Parathyroid adenoma (tissue), 2 donors: ENCODE data around the gene ZDHHC14.

ENCODE experiments used
- H2AFZ ChIP-seq: fragments of 300-600 bp; sonication (generic); one replicate; pipeline ENCODE4 v1.7.0; 2017; ENCODE audit warnings: antibody characterized with exemption, mild to moderate bottlenecking
- H3K27ac ChIP-seq: fragments of 300-600 bp; sonication (generic); one replicate; pipeline ENCODE4 v1.7.0; 2017
- H3K27me3 ChIP-seq: fragments of 300-600 bp; sonication (generic); one replicate; pipeline ENCODE4 v1.7.0; 2017; ENCODE audit warnings: low read length; ENCODE audit not compliant: control insufficient read depth, insufficient read depth
- H3K36me3 ChIP-seq: fragments of 300-600 bp; sonication (generic); one replicate; pipeline ENCODE4 v1.7.0; 2017; ENCODE audit warnings: low read length; ENCODE audit not compliant: control insufficient read depth, insufficient read depth
- H3K4me1 ChIP-seq: fragments of 300-600 bp; sonication (generic); one replicate; pipeline ENCODE4 v1.7.0; 2017; ENCODE audit warnings: control low read depth
- H3K4me2 ChIP-seq: fragments of 300-600 bp; sonication (generic); one replicate; pipeline ENCODE4 v1.7.0; 2017; ENCODE audit warnings: low read length
- H3K4me3 ChIP-seq: fragments of 300-600 bp; sonication (generic); one replicate; pipeline ENCODE4 v1.7.0; 2017; ENCODE audit warnings: low read depth, low read length
- H3K79me2 ChIP-seq: fragments of 300-600 bp; sonication (generic); one replicate; pipeline ENCODE4 v1.7.0; 2017; ENCODE audit warnings: control low read depth
- H3K9ac ChIP-seq: fragments of 300-600 bp; sonication (generic); one replicate; pipeline ENCODE4 v1.7.0; 2017; ENCODE audit warnings: mild to moderate bottlenecking
- H3K9me3 ChIP-seq: fragments of 300-600 bp; sonication (generic); one replicate; pipeline ENCODE4 v1.7.0; 2017; ENCODE audit warnings: low read length; ENCODE audit not compliant: control insufficient read depth
- TF ChIP-seq, protein P1 (sequence below): fragments of 300-600 bp; sonication (generic); IDR thresholded peaks from one replicate; pipeline ENCODE4 v1.7.0; 2017; ENCODE audit warnings: antibody characterized with exemption, mild to moderate bottlenecking
- donor health status: primary hyperparathyroidism.

Gene ZDHHC14

DNA sequence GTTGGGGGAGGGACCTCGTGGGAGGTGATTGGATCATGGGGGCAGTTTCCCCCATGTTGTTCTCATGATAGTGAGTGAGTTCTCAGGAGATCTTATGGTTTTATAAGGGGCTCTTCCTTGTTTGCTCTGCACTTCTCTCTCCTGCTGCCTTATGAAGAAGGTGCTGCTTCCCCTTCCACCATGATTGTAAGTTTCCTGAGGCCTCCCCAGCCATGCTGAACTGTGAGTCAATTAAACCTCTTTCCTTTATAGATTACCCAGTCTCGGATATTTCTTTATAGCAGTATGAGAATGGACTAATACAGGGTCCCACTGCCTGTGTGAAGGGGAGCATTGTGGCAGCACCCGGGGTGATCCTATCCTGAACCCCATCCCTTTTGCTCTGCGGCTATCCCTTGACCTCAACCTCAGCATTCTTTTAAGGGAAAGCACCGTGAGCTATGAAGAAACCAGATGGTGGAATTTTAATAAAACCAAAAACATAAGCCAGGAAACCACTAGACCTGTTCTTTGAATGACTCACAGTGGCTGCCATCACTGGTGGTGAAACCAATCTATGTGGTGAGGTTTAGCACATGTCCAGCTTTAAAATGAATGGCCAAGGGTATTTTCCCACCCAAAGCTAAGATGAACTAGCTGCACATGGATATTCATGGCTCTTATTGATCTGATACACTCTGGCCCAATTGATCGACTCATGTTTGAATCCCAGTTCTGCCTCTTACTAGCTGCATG, 62.2 kb downstream of the ZDHHC14 start:
- H3K79me2 ChIP-seq = peaks cover 32% of the 10 kb centered on the region
- H3K4me3 ChIP-seq = no peak overlapping the region
- H3K27me3 ChIP-seq = no peaks in the 10 kb centered on the region
- H3K9ac ChIP-seq = no peak overlapping the region
- H2AFZ ChIP-seq = no peak overlapping the region
- TF ChIP-seq, protein P1, sequence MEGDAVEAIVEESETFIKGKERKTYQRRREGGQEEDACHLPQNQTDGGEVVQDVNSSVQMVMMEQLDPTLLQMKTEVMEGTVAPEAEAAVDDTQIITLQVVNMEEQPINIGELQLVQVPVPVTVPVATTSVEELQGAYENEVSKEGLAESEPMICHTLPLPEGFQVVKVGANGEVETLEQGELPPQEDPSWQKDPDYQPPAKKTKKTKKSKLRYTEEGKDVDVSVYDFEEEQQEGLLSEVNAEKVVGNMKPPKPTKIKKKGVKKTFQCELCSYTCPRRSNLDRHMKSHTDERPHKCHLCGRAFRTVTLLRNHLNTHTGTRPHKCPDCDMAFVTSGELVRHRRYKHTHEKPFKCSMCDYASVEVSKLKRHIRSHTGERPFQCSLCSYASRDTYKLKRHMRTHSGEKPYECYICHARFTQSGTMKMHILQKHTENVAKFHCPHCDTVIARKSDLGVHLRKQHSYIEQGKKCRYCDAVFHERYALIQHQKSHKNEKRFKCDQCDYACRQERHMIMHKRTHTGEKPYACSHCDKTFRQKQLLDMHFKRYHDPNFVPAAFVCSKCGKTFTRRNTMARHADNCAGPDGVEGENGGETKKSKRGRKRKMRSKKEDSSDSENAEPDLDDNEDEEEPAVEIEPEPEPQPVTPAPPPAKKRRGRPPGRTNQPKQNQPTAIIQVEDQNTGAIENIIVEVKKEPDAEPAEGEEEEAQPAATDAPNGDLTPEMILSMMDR = no peak
- no peak overlapping the region for H3K4me2 ChIP-seq
- no peak overlapping the region for H3K27ac ChIP-seq
- peaks cover 13% of the 10 kb centered on the region for H3K4me1 ChIP-seq
- H3K36me3 ChIP-seq = no peaks in the 10 kb centered on the region
- H3K9me3 ChIP-seq = no peaks in the 10 kb centered on the region

DNA sequence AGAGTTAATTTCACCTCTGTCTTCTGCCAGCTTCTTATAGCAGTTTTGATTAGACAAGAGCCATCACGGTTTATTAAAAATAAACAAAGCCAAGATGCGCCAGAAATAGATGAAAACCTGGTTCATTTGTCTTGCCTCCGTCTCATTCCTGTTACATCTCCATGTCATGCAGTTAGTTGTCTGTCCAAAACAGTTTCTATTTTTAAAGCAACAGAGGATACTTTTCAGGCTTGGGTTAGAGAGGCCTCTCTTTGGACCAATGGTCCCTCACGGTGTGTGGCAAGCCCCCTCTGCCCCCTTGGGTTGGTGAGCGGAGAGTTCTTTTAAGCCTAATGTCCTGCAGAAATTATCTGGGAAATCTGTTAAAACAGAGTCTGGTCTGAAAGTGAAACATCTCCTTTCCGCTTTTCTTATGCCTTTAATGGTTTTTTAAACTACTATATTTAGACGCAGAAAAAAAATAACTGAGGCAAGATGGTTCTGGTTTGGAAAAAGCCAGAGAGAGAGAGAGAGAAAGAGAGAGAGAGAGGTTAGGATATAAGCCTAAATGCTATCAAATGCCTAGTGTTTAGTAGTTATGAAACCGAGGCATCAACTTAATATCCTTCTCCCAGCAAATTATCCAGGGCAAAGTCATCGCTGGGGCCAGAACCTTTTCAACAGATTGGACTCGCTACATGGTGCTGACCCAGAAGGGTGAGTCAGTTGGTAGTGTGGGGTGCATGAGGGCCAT, 64.5 kb downstream of the ZDHHC14 start:
- Histone ChIP-seq H3K9me3 (no peaks in the 10 kb centered on the region), H3K9ac (no peak overlapping the region), H3K4me1 (peaks cover 3% of the 10 kb centered on the region), H3K79me2 (peaks cover 32% of the 10 kb centered on the region), H3K4me3 (no peak overlapping the region), H3K36me3 (no peaks in the 10 kb centered on the region), H3K27me3 (no peaks in the 10 kb centered on the region), H2AFZ (peak overlapping the region; percentile 63), H3K4me2 (peak overlapping the region; percentile 53), H3K27ac (peak overlapping the region; percentile 42)
- TF ChIP-seq, protein P1 = no peak

DNA sequence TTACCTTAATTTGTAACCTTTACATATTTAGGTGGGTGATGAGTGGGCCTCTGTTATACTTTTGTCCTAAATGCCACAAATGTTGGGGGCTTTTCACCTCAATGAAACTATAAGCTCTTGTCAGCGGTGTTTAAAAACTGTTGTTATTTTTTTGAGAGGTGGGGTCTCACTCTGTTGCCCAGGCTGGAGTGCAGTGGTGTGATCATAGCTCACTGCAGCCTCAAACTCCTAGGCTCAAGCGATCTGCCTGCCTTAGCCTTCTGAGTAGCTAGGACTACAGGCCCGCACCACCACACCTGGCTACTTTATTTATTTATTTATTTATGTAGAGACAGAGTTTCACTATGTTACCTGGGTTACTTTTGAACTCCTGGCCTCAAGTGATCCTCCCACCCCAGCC, 66.7 kb downstream of the ZDHHC14 start:
- TF ChIP-seq, protein P1 = no peak
- Histone ChIP-seq H3K9me3 (no peaks in the 10 kb centered on the region), H3K27me3 (no peaks in the 10 kb centered on the region), H3K4me3 (no peak overlapping the region), H3K79me2 (peaks cover 33% of the 10 kb centered on the region), H3K27ac (no peak overlapping the region), H3K36me3 (no peaks in the 10 kb centered on the region), H2AFZ (no peak overlapping the region), H3K4me2 (no peak overlapping the region), H3K9ac (no peak overlapping the region), H3K4me1 (peaks cover 3% of the 10 kb centered on the region)

DNA sequence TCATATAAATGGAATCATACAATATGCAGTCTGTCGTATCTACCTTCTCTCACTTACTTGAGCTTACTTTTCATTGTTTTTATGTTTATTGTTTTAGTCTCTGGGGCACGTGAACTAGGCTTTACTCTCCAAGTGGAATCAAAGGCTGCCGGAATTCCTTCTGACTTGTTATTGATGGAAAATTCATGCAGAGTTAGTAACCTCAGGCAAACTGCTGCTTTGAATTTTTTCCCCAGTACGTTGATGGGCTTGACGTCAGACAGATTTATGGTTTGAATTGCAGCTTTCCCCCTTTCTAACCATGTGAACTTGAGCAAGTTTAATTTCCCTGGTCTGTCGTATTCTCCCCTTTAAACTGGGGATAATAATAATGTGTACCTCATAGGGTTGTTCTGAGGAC, 68.6 kb downstream of the ZDHHC14 start:
- Histone ChIP-seq H3K79me2 (peaks cover 17% of the 10 kb centered on the region), H2AFZ (no peak overlapping the region), H3K4me1 (peaks cover 3% of the 10 kb centered on the region), H3K27ac (no peak overlapping the region), H3K9ac (no peak overlapping the region), H3K4me3 (no peak overlapping the region), H3K9me3 (no peaks in the 10 kb centered on the region), H3K4me2 (no peak overlapping the region), H3K27me3 (no peaks in the 10 kb centered on the region), H3K36me3 (no peaks in the 10 kb centered on the region)
- TF ChIP-seq, protein P1 = no peak
